Heart left ventricle (tissue), 16 donors: ENCODE measurements around the gene STRBP. TPM values are rescaled to one million over a fixed set of nuclear protein-coding genes. Genes with fewer than 3 reads are reported as not detected.
"Not testable (repeated sequence)": the region's sequence is repeated elsewhere in the genome, so short reads cannot be mapped to it uniquely, and the experiment has no call there.

Source experiments
- ATAC-seq, 4 donors: fragments of 200-7000 bp; cut with Tn5 transposase; one replicate each; pipeline ENCODE4 v1.9.1; 2020 to 2022; ENCODE audit warnings: moderate library complexity in 4 of 4, mild to moderate bottlenecking in 3 of 4, moderate number of reproducible peaks in 1 of 4
- DNase-seq, 5 donors: peaks; one replicate each; pipeline ENCODE4 v3.0.0-alpha.2; 2020
- H3K27ac ChIP-seq, 12 donors: fragments of 200-600 bp; sonication (generic) in 4 of 12; one replicate each; pipeline versions ENCODE4 v1.5.0 to v1.8.0; 2016 to 2022; ENCODE audit warnings: mild to moderate bottlenecking in 2 of 12
- H3K27me3 ChIP-seq, 9 donors: fragments of 200-600 bp; sonication (generic) in 2 of 9; one replicate each; pipeline versions ENCODE4 v1.5.1 to v1.8.0; 2016 to 2022; ENCODE audit warnings: mild to moderate bottlenecking in 3 of 9
- H3K36me3 ChIP-seq, 9 donors: fragments of 200-600 bp; sonication (generic) in 2 of 9; one replicate each; pipeline versions ENCODE4 v1.5.0 to v1.8.0; 2018 to 2022; ENCODE audit warnings: mild to moderate bottlenecking in 2 of 9
- H3K4me1 ChIP-seq, 12 donors: fragments of 200-600 bp; sonication (generic) in 4 of 12; one replicate each; pipeline versions ENCODE4 v1.5.0 to v1.8.0; 2016 to 2022; ENCODE audit warnings: mild to moderate bottlenecking in 3 of 12
- H3K4me3 ChIP-seq, 12 donors: fragments of 200-600 bp; sonication (generic) in 4 of 12; one replicate each; pipeline versions ENCODE4 v1.5.0 to v1.8.0; 2017 to 2022; ENCODE audit warnings: mild to moderate bottlenecking in 9 of 12, moderate library complexity in 4 of 12
- H3K9me3 ChIP-seq, 12 donors: fragments of 200-600 bp; sonication (generic) in 4 of 12; one replicate each; pipeline versions ENCODE4 v1.5.0 to v1.8.0; 2016 to 2022; ENCODE audit warnings: mild to moderate bottlenecking in 1 of 12
- CTCF ChIP-seq, 12 donors: fragments of 200-600 bp; sonication (generic) in 4 of 12; IDR thresholded peaks; one replicate each; pipeline versions ENCODE4 v1.5.0 to v1.8.0; 2018 to 2022; ENCODE audit warnings: antibody characterized with exemption in 12 of 12, mild to moderate bottlenecking in 5 of 12
- POLR2A ChIP-seq, 2 donors: fragments of 450-650 bp; IDR thresholded peaks; one replicate each; pipeline ENCODE4 v1.6.1; 2017; ENCODE audit warnings: antibody characterized with exemption in 2 of 2, mild to moderate bottlenecking in 2 of 2, moderate library complexity in 2 of 2
- WGBS, 4 donors: extraction: QIAGEN DNeasy Blood & Tissue Kit in 2 of 4; methylation state at CpG; one replicate each; pipeline versions ENCODE4 v1.1.5 to v1.1.7; 2013 to 2018; 5-methylcytosine and 5-hydroxymethylcytosine counted together
- intact Hi-C, 10 donors: fragments of 100-400 bp; cut with DNase I; formaldehyde crosslinking; loops; one replicate each; pipeline versions ENCODE4 v1.11.1 to v1.14.2; 2022
- polyA plus RNA-seq, 2 donors: library from polyadenylated mRNA; stranded (reverse); fragments of 200-250 nt; gene quantifications; one replicate each; pipeline ENCODE4 v1.2.3, GENCODE V29; 2013
- total RNA-seq, 9 donors: library from RNA; depleted of rRNA in 2 of 9; stranded (reverse); fragments of >200 nt in 2 of 9; fragmentation: NEBNext Ultra II Directional in 3 of 9; extraction: Animal tissue kit (Norgen Biotek cat#: 25700) in 3 of 9; gene quantifications; one replicate each; pipeline versions ENCODE4 v1.1.0 to v1.2.4, GENCODE V29; 2016 to 2023
- donor health status: ischemic (EF 13 %, LVEDD 7.1; RV severe dilation, severe dysfunction).
- donor health status: healthy with polysubstance abuse.
- donor health status: DM: no; HTN: yes; CAD: no.
- donor health status: DM: no; HTN: no; CAD: no.
- donor health status: ischemic (EF 25% LVEDD 6.9; RV normal size, moderate dysfunction).
- donor health status: ischemic (EF 25% LVEDD 5.7; RV mildly dilated, moderate dysfunction).
- donor health status: healthy.
- donor health status: DM: yes; HTN: yes; CAD: no.
- donor health status: ischemic (EF 35%, LVEDD 5.7; RV mildly dilated, moderate dysfunction).
- donor health status: nonischemic (EF 11% LVEDD 7.7; RV severe dilation, severe dysfunction).
- donor health status: DM: yes; HTN: yes; CAD: no.
- donor health status: PGD.
- donor health status: ischemic (EF 29% LVEDD 5.4; RV normal size, mild dysfunction).
- donor health status: nonischemic (EF 23%, LVEDD 6.1; RV moderate dilation, normal function).

The STRBP gene
- total and polyA plus RNA-seq, 11 donors, result 5.9 to 24.4 (median 18.7) TPM

GRCh38 chr9:123250504-123250903 is 17.9 kb downstream of the STRBP start:
- no peaks in the 10 kb centered on the region for H3K27me3 ChIP-seq
- H3K36me3 ChIP-seq, result no peaks in the 10 kb centered on the region

DNA sequence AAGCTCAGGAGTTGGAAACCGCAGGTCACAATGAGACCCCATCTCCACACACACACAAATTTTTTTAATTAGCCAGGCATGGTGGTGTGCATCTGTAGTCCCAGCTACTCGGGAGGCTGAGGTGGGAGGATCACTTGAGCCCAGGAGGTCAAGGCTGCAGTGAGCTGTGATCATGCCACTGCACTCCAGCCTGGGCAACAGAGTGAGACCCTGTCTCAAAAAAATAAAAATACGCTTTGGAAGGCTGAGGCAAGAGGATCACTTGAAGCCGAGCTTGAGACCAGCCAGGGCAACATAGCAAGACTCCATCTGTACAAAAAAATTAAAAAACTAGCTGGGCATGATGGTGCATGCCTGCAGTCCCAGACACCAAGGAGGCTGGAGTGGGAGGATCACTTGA is 19.2 kb downstream of the STRBP start:
- H3K9me3 ChIP-seq, DNase-seq, ATAC-seq, intact Hi-C loops, H3K27me3 ChIP-seq, H3K36me3 ChIP-seq, H3K27ac ChIP-seq, H3K4me3 ChIP-seq: not testable (repeated sequence)
- 69 to 96% (median 95%) methylated on average over 4 of the region's 4 CpGs for WGBS, 4 donors
- H3K4me1 ChIP-seq, result peaks cover 0 to 11% (median 0%) of the 10 kb centered on the region in 12 donors

More at GRCh38 chr9:123250504-123250903, 17.9 kb downstream of the STRBP start:
- intact Hi-C loops, result no loop called here
- WGBS, 4 donors, result 85 to 93% (median 90%) methylated on average over 1 of the region's 1 CpG
- peaks cover 0 to 9% (median 0%) of the 10 kb centered on the region in 12 donors for H3K9me3 ChIP-seq
- no peak for DNase-seq
- no peak overlapping the region for H3K4me3 ChIP-seq
- no peak for ATAC-seq
- TF ChIP-seq CTCF (IDR thresholded peaks at IDR 0.05) (no peak), POLR2A (IDR thresholded peaks at IDR 0.05) (no peak)
- no peak overlapping the region for H3K27ac ChIP-seq
- peaks cover 0 to 11% (median 0%) of the 10 kb centered on the region in 12 donors for H3K4me1 ChIP-seq

- TF ChIP-seq CTCF (IDR thresholded peaks at IDR 0.05) (no peak), POLR2A (IDR thresholded peaks at IDR 0.05) (no peak)
- 80 to 91% (median 88%) methylated on average over 2 of the region's 2 CpGs for WGBS, 4 donors
- intact Hi-C loops, result no loop called here
Observed at GRCh38 chr9:123248630-123249029, 19.8 kb downstream of the STRBP start.

GRCh38 chr9:123246534-123246933 is 21.9 kb downstream of the STRBP start:
- no peak for TF ChIP-seq POLR2A (IDR thresholded peaks at IDR 0.05)
- Histone ChIP-seq H3K27me3 (no peaks in the 10 kb centered on the region), H3K36me3 (no peaks in the 10 kb centered on the region), H3K9me3 (no peaks in the 10 kb centered on the region), H3K4me1 (peaks cover 0 to 5% (median 0%) of the 10 kb centered on the region in 12 donors), H3K4me3 (no peak overlapping the region), H3K27ac (no peak overlapping the region)
- ATAC-seq (no peak), DNase-seq (no peak)
- intact Hi-C loops, result no loop called here

More at GRCh38 chr9:123248630-123249029, 19.8 kb downstream of the STRBP start:
- DNase-seq (no peak), ATAC-seq (no peak)
- H3K4me1 ChIP-seq, result peaks cover 0 to 11% (median 0%) of the 10 kb centered on the region in 12 donors
- no peaks in the 10 kb centered on the region for H3K27me3 ChIP-seq
- peaks cover 0 to 7% (median 0%) of the 10 kb centered on the region in 12 donors for H3K9me3 ChIP-seq
- no peak overlapping the region for H3K4me3 ChIP-seq
- H3K27ac ChIP-seq, result no peak overlapping the region
- no peaks in the 10 kb centered on the region for H3K36me3 ChIP-seq

DNA sequence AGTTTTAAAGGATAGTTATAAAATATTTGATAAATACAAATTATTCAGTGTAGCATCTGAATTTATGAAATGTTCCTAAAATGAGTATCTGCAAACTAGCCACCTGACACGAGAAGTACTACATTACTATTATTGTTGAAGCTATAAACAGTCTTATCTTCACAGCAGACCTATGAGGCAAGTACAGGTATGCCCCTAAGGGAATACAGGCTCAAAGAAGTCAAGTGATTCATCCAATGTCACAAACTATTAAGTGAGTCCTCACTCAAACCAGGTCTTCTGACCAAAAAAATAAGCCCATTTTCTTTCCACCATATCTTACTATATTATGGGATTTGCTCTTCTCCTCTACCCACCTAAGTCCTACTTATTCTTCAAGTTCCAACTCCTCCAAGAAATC is 28.7 kb downstream of the STRBP start:
- ATAC-seq (no peak), DNase-seq (no peak)
- H3K4me3 ChIP-seq, result no peak overlapping the region
- peaks cover 0 to 12% (median 0%) of the 10 kb centered on the region in 12 donors for H3K4me1 ChIP-seq
- intact Hi-C loops, result no loop called here
- TF ChIP-seq CTCF (IDR thresholded peaks at IDR 0.05) (no peak), POLR2A (IDR thresholded peaks at IDR 0.05) (no peak)
- H3K27ac ChIP-seq, result no peak overlapping the region
- no peaks in the 10 kb centered on the region for H3K27me3 ChIP-seq
- H3K36me3 ChIP-seq, result no peaks in the 10 kb centered on the region
- no peaks in the 10 kb centered on the region for H3K9me3 ChIP-seq
- WGBS, 4 donors, result 77 to 90% (median 87%) methylated on average over 1 of the region's 1 CpG
